OCI-LY1 (cell line): ENCODE results near the gene TEX261.
A peak's percentile ranks its signal among the peaks of the same experiment; 100 is the strongest.

Experiments
- H2AFZ ChIP-seq: fragments of 200-600 bp; sonication (generic), shearing (Covaris generic); 2 replicates; pipeline ENCODE4 v1.6.0; 2014; ENCODE audit warnings: antibody characterized with exemption, mild to moderate bottlenecking, low read length
- H3F3A ChIP-seq: fragments of 200-600 bp; sonication (generic), shearing (Covaris generic); 2 replicates; pipeline ENCODE4 v1.6.0; 2014; ENCODE audit warnings: mild to moderate bottlenecking, antibody characterized with exemption, low read length, moderate library complexity; ENCODE audit not compliant: insufficient read depth
- H3K27ac ChIP-seq: fragments of 200-600 bp; sonication (generic); 2 replicates; pipeline ENCODE4 v1.5.1; 2014; ENCODE audit warnings: low read length, mixed run types, mild to moderate bottlenecking, low read depth; ENCODE audit not compliant: poor library complexity, severe bottlenecking
- H3K27me3 ChIP-seq: fragments of 200-600 bp; sonication (generic); 2 replicates; pipeline ENCODE4 v1.6.0; 2014; ENCODE audit warnings: antibody characterized with exemption, mild to moderate bottlenecking, low read length, moderate library complexity; ENCODE audit not compliant: insufficient read depth
- H3K36me3 ChIP-seq: fragments of 200-600 bp; sonication (generic); 2 replicates; pipeline ENCODE4 v1.6.1; 2014; ENCODE audit warnings: mild to moderate bottlenecking, antibody characterized with exemption, low read length, moderate library complexity, mixed read lengths; ENCODE audit not compliant: insufficient read depth
- H3K4me1 ChIP-seq: fragments of 200-600 bp; sonication (generic); 2 replicates; pipeline ENCODE4 v1.5.1; 2014; ENCODE audit warnings: mild to moderate bottlenecking, low read length, moderate library complexity; ENCODE audit not compliant: insufficient read depth, severe bottlenecking
- H3K4me2 ChIP-seq: fragments of 200-600 bp; sonication (generic), shearing (Covaris generic); 2 replicates; pipeline ENCODE4 v1.6.1; 2014; ENCODE audit warnings: low read length
- H3K4me3 ChIP-seq: fragments of 200-600 bp; sonication (generic); 2 replicates; pipeline ENCODE4 v1.5.1; 2014; ENCODE audit warnings: low read length, low read depth, mild to moderate bottlenecking, mixed read lengths; ENCODE audit not compliant: poor library complexity, severe bottlenecking
- H3K79me2 ChIP-seq: fragments of 200-600 bp; shearing (Covaris generic); 2 replicates; pipeline ENCODE4 v1.6.1; 2016; ENCODE audit warnings: mixed run types, low read length, mixed read lengths; ENCODE audit not compliant: insufficient read depth
- H3K9ac ChIP-seq: fragments of 200-600 bp; sonication (generic), shearing (Covaris generic); 2 replicates; pipeline ENCODE4 v1.6.1; 2014; ENCODE audit warnings: mild to moderate bottlenecking, low read length, mixed read lengths
- H3K9me2 ChIP-seq: fragments of 200-600 bp; sonication (generic), shearing (Covaris generic); 2 replicates; pipeline ENCODE4 v1.6.1; 2014; ENCODE audit warnings: low read depth, mild to moderate bottlenecking, low read length, mixed read lengths
- H3K9me3 ChIP-seq: fragments of 200-600 bp; shearing (Covaris generic); 2 replicates; pipeline ENCODE4 v1.6.1; 2014; ENCODE audit warnings: low read length, mixed read lengths
- H4K20me1 ChIP-seq: fragments of 200-600 bp; sonication (generic), shearing (Covaris generic); 2 replicates; pipeline ENCODE4 v1.6.0; 2016; ENCODE audit warnings: mild to moderate bottlenecking, low read length; ENCODE audit not compliant: insufficient read depth
- EZH2 ChIP-seq: fragments of 200-600 bp; sonication (generic), shearing (Covaris generic); IDR thresholded peaks from 2 replicates; pipeline ENCODE4 v1.8.0; 2017; ENCODE audit warnings: borderline replicate concordance, mixed run types, mild to moderate bottlenecking, antibody characterized with exemption, low read length, moderate library complexity, mixed read lengths
- TF ChIP-seq, protein P1 (sequence below): fragments of 200-600 bp; sonication (generic), shearing (Covaris generic); IDR thresholded peaks from 2 replicates; pipeline ENCODE4 v1.5.1; 2017; ENCODE audit warnings: mild to moderate bottlenecking, antibody characterized with exemption, low read length, moderate library complexity, mixed read lengths

Gene TEX261

DNA sequence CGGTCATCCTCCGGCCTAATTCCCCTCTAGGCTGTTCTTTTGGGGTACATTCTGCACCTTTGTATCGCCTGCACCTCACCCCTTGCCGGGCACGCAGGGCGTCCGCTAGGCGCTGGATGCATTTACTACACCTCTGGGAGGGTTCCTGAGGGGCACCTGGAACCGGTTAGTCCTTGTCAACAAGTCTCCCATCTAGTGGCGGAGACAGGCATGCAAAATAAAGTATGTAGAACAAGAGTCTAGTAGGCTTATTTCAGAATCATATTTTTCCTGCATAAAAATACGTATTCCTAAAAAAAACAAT, 705 bp upstream of the TEX261 start:
- Histone ChIP-seq H3K27me3 (no peaks in the 10 kb centered on the region), H3K9me2 (no peaks in the 10 kb centered on the region), H3K4me2 (peak overlapping the region; percentile 96), H3K79me2 (peaks cover 9% of the 10 kb centered on the region), H3K4me3 (peak overlapping the region; percentile 100), H3K9me3 (no peaks in the 10 kb centered on the region), H3K4me1 (peaks cover 27% of the 10 kb centered on the region), H4K20me1 (no peaks in the 10 kb centered on the region), H3K9ac (peak overlapping the region; percentile 81), H3K27ac (peak overlapping the region; percentile 15), H3F3A (no peaks in the 10 kb centered on the region), H2AFZ (peak overlapping the region; percentile 49), H3K36me3 (peaks cover 17% of the 10 kb centered on the region; the same call in 1 of the 2 replicates)
- TF ChIP-seq, protein P1, sequence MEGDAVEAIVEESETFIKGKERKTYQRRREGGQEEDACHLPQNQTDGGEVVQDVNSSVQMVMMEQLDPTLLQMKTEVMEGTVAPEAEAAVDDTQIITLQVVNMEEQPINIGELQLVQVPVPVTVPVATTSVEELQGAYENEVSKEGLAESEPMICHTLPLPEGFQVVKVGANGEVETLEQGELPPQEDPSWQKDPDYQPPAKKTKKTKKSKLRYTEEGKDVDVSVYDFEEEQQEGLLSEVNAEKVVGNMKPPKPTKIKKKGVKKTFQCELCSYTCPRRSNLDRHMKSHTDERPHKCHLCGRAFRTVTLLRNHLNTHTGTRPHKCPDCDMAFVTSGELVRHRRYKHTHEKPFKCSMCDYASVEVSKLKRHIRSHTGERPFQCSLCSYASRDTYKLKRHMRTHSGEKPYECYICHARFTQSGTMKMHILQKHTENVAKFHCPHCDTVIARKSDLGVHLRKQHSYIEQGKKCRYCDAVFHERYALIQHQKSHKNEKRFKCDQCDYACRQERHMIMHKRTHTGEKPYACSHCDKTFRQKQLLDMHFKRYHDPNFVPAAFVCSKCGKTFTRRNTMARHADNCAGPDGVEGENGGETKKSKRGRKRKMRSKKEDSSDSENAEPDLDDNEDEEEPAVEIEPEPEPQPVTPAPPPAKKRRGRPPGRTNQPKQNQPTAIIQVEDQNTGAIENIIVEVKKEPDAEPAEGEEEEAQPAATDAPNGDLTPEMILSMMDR: peak; percentile 53
- no peak for TF ChIP-seq EZH2

DNA sequence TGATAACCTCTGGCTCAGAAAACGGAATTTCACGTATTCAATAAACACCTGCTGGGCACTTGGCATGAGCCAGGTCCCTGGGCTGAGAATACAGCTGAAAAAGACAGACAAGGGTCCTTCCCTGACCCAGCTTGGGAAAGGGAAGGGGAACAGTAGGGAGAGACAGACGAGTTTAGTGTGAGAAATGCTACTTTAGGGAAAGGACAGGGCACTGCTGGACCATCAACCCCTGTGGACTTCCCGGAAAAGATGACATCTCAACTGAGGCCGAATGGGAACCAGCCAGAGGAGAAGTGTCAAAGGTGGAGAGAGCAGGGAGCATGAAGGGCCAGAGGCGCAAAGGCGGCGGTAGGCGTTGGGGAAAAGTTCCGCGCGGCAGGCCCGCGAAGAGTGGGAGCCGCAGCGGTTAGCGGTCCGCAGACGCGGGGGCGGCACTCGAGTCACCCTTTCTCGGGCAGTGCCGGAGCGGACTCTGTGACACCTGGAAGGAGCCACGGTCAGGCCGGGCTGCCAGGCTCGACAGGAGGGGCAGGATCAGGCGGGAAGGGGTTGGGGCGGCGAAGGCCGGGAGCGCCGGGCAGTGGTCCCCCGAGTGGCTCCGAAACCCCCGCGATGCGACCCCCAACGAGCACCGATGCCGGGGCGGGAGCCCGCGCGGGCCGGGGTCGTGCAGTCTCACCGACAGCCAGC, 519 bp downstream of the TEX261 start:
- Histone ChIP-seq H3K4me1 (peaks cover 25% of the 10 kb centered on the region), H3K79me2 (peaks cover 9% of the 10 kb centered on the region), H3K9me3 (no peaks in the 10 kb centered on the region), H4K20me1 (no peaks in the 10 kb centered on the region), H3K9ac (peak overlapping the region; percentile 98), H3K27ac (no peak overlapping the region), H3K4me3 (peak overlapping the region; percentile 100), H3K4me2 (peak overlapping the region; percentile 100), H2AFZ (no peak overlapping the region), H3K27me3 (no peaks in the 10 kb centered on the region), H3F3A (no peaks in the 10 kb centered on the region), H3K36me3 (peaks cover 29% of the 10 kb centered on the region), H3K9me2 (no peaks in the 10 kb centered on the region)
- TF ChIP-seq EZH2: no peak
- TF ChIP-seq, protein P1: no peak

DNA sequence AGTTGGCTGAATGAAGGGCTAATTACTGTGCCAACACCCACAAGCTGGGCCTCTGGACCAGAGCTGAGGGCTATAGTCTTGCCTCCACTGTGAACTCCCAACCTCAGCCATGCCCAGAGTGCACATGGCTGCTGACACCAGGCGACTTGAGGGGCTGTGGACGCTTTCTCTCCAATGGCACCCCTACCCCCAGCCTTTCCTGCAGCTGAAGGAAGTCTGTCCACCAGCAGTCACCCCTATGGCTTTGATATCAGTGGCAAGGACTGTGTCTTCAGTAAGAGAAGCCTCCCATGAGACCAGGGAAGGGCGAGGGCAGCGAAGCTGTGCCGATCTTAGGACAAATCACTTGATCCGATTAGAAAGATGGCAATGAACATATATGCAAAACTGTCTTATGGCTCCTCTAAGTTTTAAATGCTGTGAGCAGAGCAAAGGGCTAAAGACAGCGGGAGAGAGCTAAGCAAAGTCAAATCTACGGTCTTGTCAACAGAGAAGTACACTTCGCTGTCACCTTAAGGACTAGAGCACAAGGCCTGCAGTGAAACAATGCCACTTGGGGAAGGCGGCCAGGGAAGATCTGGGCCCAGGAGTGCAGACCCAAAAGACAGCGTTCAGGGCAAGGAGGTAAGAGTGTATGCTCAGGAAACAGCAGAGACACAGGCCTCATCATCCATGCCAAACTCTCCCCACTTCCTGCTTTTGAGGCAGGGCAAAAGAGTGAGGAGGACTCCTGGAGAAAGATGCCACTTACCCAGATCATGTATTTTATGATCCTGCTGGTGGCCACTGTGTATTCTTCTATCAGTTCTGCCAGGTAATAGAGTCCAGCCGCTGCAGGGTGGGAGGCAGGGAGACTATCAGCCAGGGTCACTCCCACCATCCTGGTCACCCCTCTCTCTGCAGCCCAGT, 1.5 kb downstream of the TEX261 start:
- Histone ChIP-seq H2AFZ (no peak overlapping the region), H3K4me1 (peaks cover 25% of the 10 kb centered on the region), H3F3A (no peaks in the 10 kb centered on the region), H3K9me2 (no peaks in the 10 kb centered on the region), H3K79me2 (peaks cover 9% of the 10 kb centered on the region), H3K27me3 (no peaks in the 10 kb centered on the region), H3K27ac (no peak overlapping the region), H3K4me3 (peak overlapping the region; percentile 100), H3K36me3 (peaks cover 39% of the 10 kb centered on the region), H3K9me3 (no peaks in the 10 kb centered on the region), H3K9ac (peak overlapping the region; percentile 98), H4K20me1 (no peaks in the 10 kb centered on the region), H3K4me2 (peak overlapping the region; percentile 100)
- TF ChIP-seq, protein P1: no peak
- TF ChIP-seq EZH2: no peak
